Measurements from ENCODE around the gene CIDEC. TPM values are rescaled to one million over a fixed set of nuclear protein-coding genes. Genes with fewer than 3 reads are reported as not detected.
A peak's percentile ranks its signal among the peaks of the same experiment; 100 is the strongest.

Gene CIDEC
- total and polyA plus RNA-seq, 2 of the 13 experiments (the other 11 are each of a cell fraction or from before 2014, with no cell fraction given) = 2.5 to 10.4 TPM

DNA sequence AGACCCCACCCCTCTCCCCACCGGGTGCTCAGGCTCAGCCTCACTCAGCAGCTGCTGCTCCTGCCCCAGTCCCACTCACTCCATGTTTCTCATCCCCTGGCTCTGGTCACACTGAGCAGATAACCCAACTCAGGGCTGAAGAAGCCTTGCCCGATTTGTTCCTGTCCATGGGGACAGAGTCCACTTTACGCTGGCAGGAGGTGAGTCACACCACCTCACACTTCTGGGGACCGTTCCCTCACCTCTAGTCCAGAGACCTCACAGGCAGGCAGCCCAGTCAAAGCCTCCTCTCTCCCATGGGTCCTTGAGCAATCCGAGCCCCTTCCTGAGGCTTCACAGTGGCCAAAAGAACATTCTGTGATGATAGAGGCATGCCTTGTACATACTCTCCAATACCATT is 1.4 kb downstream of the CIDEC start (continued):
- peak; percentile 91 for TF ChIP-seq JUND (CRISPR knock-in tag; IDR thresholded peaks at IDR 0.05)
- no peak for TF ChIP-seq ZNF784 (CRISPR knock-in tag; IDR thresholded peaks at IDR 0.05; ENCODE audit: borderline replicate concordance)
- no peak for TF ChIP-seq MAFF (IDR thresholded peaks at IDR 0.05; ENCODE audit: low read depth, low read length)
- no peak for TF ChIP-seq ZNF704 (CRISPR knock-in tag; IDR thresholded peaks at IDR 0.05; ENCODE audit: borderline replicate concordance)
- TF ChIP-seq EED (CRISPR knock-in tag; IDR thresholded peaks at IDR 0.05) = no peak
- no peak for TF ChIP-seq ZNF160 (CRISPR knock-in tag; IDR thresholded peaks at IDR 0.05)
- TF ChIP-seq MTERF4 (CRISPR knock-in tag; IDR thresholded peaks at IDR 0.05) = no peak
- TF ChIP-seq TFDP2 (CRISPR knock-in tag; IDR thresholded peaks at IDR 0.05) = no peak
- TF ChIP-seq EHMT2 (IDR thresholded peaks at IDR 0.05; ENCODE audit: borderline replicate concordance, low read depth, low read length) = no peak; the same call in 1 of the 2 replicates
- TF ChIP-seq ZNF34 (CRISPR knock-in tag; IDR thresholded peaks at IDR 0.05; ENCODE audit: borderline replicate concordance) = no peak
- TF ChIP-seq NFKB2 (CRISPR knock-in tag; IDR thresholded peaks at IDR 0.05; ENCODE audit: borderline replicate concordance) = no peak
- TF ChIP-seq CHD2 (IDR thresholded peaks at IDR 0.05; ENCODE audit: low read depth, low read length) = no peak
- TF ChIP-seq BRD4 (CRISPR knock-in tag; IDR thresholded peaks at IDR 0.05) = no peak
- TF ChIP-seq NR3C1 (CRISPR knock-in tag; IDR thresholded peaks at IDR 0.05) = no peak
- TF ChIP-seq DNMT1 (CRISPR knock-in tag; IDR thresholded peaks at IDR 0.05) = no peak
- TF ChIP-seq, protein P1, sequence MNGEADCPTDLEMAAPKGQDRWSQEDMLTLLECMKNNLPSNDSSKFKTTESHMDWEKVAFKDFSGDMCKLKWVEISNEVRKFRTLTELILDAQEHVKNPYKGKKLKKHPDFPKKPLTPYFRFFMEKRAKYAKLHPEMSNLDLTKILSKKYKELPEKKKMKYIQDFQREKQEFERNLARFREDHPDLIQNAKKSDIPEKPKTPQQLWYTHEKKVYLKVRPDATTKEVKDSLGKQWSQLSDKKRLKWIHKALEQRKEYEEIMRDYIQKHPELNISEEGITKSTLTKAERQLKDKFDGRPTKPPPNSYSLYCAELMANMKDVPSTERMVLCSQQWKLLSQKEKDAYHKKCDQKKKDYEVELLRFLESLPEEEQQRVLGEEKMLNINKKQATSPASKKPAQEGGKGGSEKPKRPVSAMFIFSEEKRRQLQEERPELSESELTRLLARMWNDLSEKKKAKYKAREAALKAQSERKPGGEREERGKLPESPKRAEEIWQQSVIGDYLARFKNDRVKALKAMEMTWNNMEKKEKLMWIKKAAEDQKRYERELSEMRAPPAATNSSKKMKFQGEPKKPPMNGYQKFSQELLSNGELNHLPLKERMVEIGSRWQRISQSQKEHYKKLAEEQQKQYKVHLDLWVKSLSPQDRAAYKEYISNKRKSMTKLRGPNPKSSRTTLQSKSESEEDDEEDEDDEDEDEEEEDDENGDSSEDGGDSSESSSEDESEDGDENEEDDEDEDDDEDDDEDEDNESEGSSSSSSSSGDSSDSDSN (CRISPR knock-in tag; IDR thresholded peaks at IDR 0.05) = peak; percentile 79
- TF ChIP-seq ZKSCAN1 (IDR thresholded peaks at IDR 0.05; ENCODE audit: low read length) = no peak
- no peak for TF ChIP-seq ZBTB7A (CRISPR knock-in tag; IDR thresholded peaks at IDR 0.05)
- no peak for TF ChIP-seq PHB2 (IDR thresholded peaks at IDR 0.05; ENCODE audit: partially characterized antibody)
- no peak for TF ChIP-seq MYNN (CRISPR knock-in tag; IDR thresholded peaks at IDR 0.05; ENCODE audit: low read depth)
- no peak for TF ChIP-seq ZNF709 (CRISPR knock-in tag; IDR thresholded peaks at IDR 0.05)
- TF ChIP-seq GATAD2A (CRISPR knock-in tag; IDR thresholded peaks at IDR 0.05) = peak; percentile 80
- TF ChIP-seq ZNF841 (CRISPR knock-in tag; IDR thresholded peaks at IDR 0.05; ENCODE audit: borderline replicate concordance) = no peak
- TF ChIP-seq KLF15 (CRISPR knock-in tag; IDR thresholded peaks at IDR 0.05; ENCODE audit: borderline replicate concordance) = no peak
- TF ChIP-seq ZNF143 (CRISPR knock-in tag; IDR thresholded peaks at IDR 0.05) = no peak
- 0 out of 2 replicates have a peak, but pooled peaks have one; percentile 36 for TF ChIP-seq THAP11 (CRISPR knock-in tag; IDR thresholded peaks at IDR 0.05)

Data from HepG2 (cell line).